ENCODE results near the gene SNTN.
"Not testable (repeated sequence)": the region's sequence is repeated elsewhere in the genome, so short reads cannot be mapped to it uniquely, and the experiment has no call there.

Gene SNTN

DNA sequence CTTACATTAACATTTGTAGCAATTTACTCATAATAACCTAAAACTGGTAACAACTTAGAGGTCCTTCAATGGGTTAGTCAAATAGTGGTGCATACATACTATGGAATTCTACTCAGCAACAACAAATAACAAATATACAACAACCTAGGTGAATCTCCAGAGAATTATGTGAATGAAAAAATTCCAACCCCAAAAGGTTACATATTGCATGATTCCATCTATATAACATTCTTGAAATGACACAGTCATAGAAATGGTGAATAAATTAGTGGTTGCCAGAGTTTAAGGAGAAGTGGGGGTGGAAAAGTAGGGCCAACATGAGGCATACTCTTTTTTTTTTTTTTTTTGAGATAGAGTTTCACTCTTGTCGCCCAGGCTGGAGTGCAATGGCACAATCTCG lies 12.7 kb upstream of the SNTN start:
- Histone ChIP-seq H3K4me3 (ENCODE audit: insufficient read depth, low read depth, low read length, poor library complexity, severe bottlenecking) (no peak overlapping the region), H3K36me3 (ENCODE audit: control insufficient read depth, insufficient read depth, low read length) (no peaks in the 10 kb centered on the region), H3K9me3 (ENCODE audit: control insufficient read depth, low read length) (no peaks in the 10 kb centered on the region), H3K27ac (ENCODE audit: insufficient read depth, low read length, poor library complexity, severe bottlenecking) (no peak overlapping the region), H3K4me1 (ENCODE audit: control insufficient read depth, insufficient read depth, low read length, poor library complexity, severe bottlenecking) (no peaks in the 10 kb centered on the region), H3K27me3 (replicated peaks; ENCODE audit: control insufficient read depth, insufficient read depth, low read length, poor library complexity, severe bottlenecking) (no peaks in the 10 kb centered on the region)
- DNase-seq, result no peak

- no peak for DNase-seq
- no peaks in the 10 kb centered on the region for H3K9me3 ChIP-seq (ENCODE audit: control insufficient read depth, low read length)
- no peaks in the 10 kb centered on the region for H3K36me3 ChIP-seq (ENCODE audit: control insufficient read depth, insufficient read depth, low read length)
- H3K4me3 ChIP-seq (ENCODE audit: insufficient read depth, low read depth, low read length, poor library complexity, severe bottlenecking), result no peak overlapping the region
- H3K4me1 ChIP-seq (ENCODE audit: control insufficient read depth, insufficient read depth, low read length, poor library complexity, severe bottlenecking), result no peaks in the 10 kb centered on the region
- H3K27me3 ChIP-seq (replicated peaks; ENCODE audit: control insufficient read depth, insufficient read depth, low read length, poor library complexity, severe bottlenecking), result no peaks in the 10 kb centered on the region
- H3K27ac ChIP-seq (ENCODE audit: insufficient read depth, low read length, poor library complexity, severe bottlenecking), result no peak overlapping the region
Measured at GRCh38 chr3:63642488-63642887, 10.0 kb upstream of the SNTN start.

DNA sequence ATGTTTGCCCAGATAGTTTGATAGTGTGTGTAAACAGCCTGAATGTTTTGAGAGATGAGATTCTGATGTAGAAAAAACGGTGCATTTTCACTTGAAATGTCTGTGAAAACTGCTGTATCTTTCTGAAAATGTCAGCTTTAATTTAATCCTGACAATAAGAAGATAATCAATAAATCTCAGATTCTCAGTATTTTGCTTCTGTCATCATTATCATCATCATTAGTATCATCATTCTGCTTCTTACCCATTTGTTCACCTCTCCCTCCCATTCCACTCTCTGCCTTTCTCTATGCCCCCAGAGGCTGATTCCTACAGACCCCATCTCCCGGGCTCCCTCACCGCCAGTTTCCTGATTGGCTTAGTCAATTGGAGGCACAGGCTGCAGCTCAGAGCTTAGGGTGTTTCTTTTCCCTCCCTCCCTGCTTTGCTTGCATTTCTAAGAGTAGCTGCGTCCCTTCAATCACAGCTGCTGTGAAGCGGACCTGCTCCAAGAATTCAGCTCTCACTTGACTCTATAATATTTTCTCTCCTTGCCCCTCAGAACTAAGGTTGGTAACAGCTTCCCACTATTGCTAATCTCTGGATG lies 8.2 kb upstream of the SNTN start:
- no peaks in the 10 kb centered on the region for H3K36me3 ChIP-seq (ENCODE audit: control insufficient read depth, insufficient read depth, low read length)
- no peaks in the 10 kb centered on the region for H3K4me1 ChIP-seq (ENCODE audit: control insufficient read depth, insufficient read depth, low read length, poor library complexity, severe bottlenecking)
- no peak for DNase-seq
- no peaks in the 10 kb centered on the region for H3K9me3 ChIP-seq (ENCODE audit: control insufficient read depth, low read length)
- no peaks in the 10 kb centered on the region for H3K27me3 ChIP-seq (replicated peaks; ENCODE audit: control insufficient read depth, insufficient read depth, low read length, poor library complexity, severe bottlenecking)
- H3K4me3 ChIP-seq (ENCODE audit: insufficient read depth, low read depth, low read length, poor library complexity, severe bottlenecking), result no peak overlapping the region
- no peak overlapping the region for H3K27ac ChIP-seq (ENCODE audit: insufficient read depth, low read length, poor library complexity, severe bottlenecking)

DNA sequence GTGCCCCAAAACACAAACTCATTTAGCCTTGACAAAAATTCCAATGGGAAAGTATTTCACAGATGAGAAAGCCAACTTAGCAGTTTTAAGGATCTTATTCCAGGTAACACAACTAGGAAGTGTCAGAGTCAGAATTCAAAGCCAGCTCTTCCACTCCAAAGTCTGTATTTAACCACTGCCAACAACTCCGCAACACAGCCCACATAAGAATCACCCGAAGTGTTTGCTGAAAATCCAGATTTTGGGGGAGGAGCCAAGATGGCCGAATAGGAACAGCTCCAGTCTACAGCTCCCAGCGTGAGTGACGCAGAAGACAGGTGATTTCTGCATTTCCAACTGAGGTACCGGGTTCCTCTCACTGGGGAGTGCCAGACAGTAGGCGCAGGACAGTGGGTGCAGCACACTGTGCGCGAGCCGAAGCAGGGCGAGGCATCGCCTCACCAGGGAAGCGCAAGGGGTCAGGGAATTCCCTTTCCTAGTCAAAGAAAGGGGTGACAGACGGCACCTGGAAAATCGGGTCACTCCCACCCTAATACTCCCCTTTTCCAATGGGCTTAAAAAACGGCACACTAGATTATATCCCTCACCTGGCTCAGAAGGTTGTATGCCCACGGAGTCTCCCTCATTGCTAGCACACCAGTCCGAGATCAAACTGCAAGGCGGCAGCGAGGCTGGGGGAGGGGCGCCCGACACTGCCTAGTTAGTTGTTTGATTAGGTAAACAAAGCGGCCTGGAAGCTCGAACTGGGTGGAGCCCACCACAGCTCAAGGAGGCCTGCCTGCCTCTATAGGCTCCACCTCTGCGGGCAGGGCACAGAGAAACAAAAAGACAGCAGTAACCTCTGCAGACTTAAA lies 7.3 kb upstream of the SNTN start:
- H3K4me3 ChIP-seq (ENCODE audit: insufficient read depth, low read depth, low read length, poor library complexity, severe bottlenecking); H3K27me3 ChIP-seq (replicated peaks; ENCODE audit: control insufficient read depth, insufficient read depth, low read length, poor library complexity, severe bottlenecking); DNase-seq; H3K27ac ChIP-seq (ENCODE audit: insufficient read depth, low read length, poor library complexity, severe bottlenecking); H3K4me1 ChIP-seq (ENCODE audit: control insufficient read depth, insufficient read depth, low read length, poor library complexity, severe bottlenecking); H3K36me3 ChIP-seq (ENCODE audit: control insufficient read depth, insufficient read depth, low read length); H3K9me3 ChIP-seq (ENCODE audit: control insufficient read depth, low read length): not testable (repeated sequence)

DNA sequence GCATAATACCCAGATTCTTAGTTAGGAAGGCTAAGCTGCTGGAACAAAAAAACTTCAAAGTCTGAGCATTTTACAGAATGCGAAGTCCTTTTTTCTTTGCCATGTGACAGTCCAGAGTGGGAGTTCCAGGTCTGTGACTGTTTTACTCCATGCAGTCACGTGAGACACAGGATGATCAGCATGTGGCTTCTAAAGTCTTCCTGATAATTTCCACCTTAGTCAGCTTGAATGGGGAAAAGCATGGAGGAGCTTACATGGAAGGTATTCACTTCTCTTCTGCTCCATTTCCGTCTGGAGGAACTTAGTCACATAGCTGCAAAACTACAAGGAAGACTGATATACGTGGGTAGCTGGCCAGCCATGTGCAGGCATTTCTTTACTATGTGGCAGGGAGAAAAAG lies 1.7 kb downstream of the SNTN start:
- H3K36me3 ChIP-seq (ENCODE audit: control insufficient read depth, insufficient read depth, low read length), result no peaks in the 10 kb centered on the region
- no peak for DNase-seq
- no peaks in the 10 kb centered on the region for H3K27me3 ChIP-seq (replicated peaks; ENCODE audit: control insufficient read depth, insufficient read depth, low read length, poor library complexity, severe bottlenecking)
- no peak overlapping the region for H3K27ac ChIP-seq (ENCODE audit: insufficient read depth, low read length, poor library complexity, severe bottlenecking)
- no peaks in the 10 kb centered on the region for H3K9me3 ChIP-seq (ENCODE audit: control insufficient read depth, low read length)
- no peaks in the 10 kb centered on the region for H3K4me1 ChIP-seq (ENCODE audit: control insufficient read depth, insufficient read depth, low read length, poor library complexity, severe bottlenecking)
- H3K4me3 ChIP-seq (ENCODE audit: insufficient read depth, low read depth, low read length, poor library complexity, severe bottlenecking), result no peak overlapping the region

DNA sequence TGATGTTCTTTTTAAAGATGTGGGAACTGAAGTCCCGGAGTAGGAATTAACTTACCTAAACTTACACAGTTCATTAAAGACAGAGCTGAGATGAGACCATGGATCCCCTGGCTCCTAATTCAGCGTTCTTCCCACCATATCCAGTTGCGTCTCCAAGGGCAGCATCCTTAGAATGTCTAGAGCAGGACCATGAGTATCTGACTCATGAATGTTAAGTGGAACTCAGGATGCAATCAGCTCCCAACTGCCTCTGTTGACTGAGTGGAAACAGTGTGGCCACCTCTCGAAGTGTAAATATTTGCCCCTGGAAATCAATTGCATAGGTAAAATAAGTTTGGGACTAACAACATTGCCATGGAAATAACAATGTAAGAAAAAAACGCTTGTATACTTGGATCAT lies 2.5 kb downstream of the SNTN start:
- H3K9me3 ChIP-seq (ENCODE audit: control insufficient read depth, low read length), result no peaks in the 10 kb centered on the region
- no peaks in the 10 kb centered on the region for H3K36me3 ChIP-seq (ENCODE audit: control insufficient read depth, insufficient read depth, low read length)
- no peaks in the 10 kb centered on the region for H3K27me3 ChIP-seq (replicated peaks; ENCODE audit: control insufficient read depth, insufficient read depth, low read length, poor library complexity, severe bottlenecking)
- H3K4me3 ChIP-seq (ENCODE audit: insufficient read depth, low read depth, low read length, poor library complexity, severe bottlenecking), result no peak overlapping the region
- no peak for DNase-seq
- H3K4me1 ChIP-seq (ENCODE audit: control insufficient read depth, insufficient read depth, low read length, poor library complexity, severe bottlenecking), result no peaks in the 10 kb centered on the region
- no peak overlapping the region for H3K27ac ChIP-seq (ENCODE audit: insufficient read depth, low read length, poor library complexity, severe bottlenecking)

- H3K27ac ChIP-seq (ENCODE audit: insufficient read depth, low read length, poor library complexity, severe bottlenecking), result no peak overlapping the region
- no peak for DNase-seq
Measured at GRCh38 chr3:63655519-63655918, 3.0 kb downstream of the SNTN start.

GRCh38 chr3:63656786-63657185 lies 4.3 kb downstream of the SNTN start:
- Histone ChIP-seq H3K4me1 (ENCODE audit: control insufficient read depth, insufficient read depth, low read length, poor library complexity, severe bottlenecking) (no peaks in the 10 kb centered on the region), H3K27ac (ENCODE audit: insufficient read depth, low read length, poor library complexity, severe bottlenecking) (no peak overlapping the region), H3K36me3 (ENCODE audit: control insufficient read depth, insufficient read depth, low read length) (no peaks in the 10 kb centered on the region), H3K4me3 (ENCODE audit: insufficient read depth, low read depth, low read length, poor library complexity, severe bottlenecking) (no peak overlapping the region), H3K9me3 (ENCODE audit: control insufficient read depth, low read length) (no peaks in the 10 kb centered on the region), H3K27me3 (replicated peaks; ENCODE audit: control insufficient read depth, insufficient read depth, low read length, poor library complexity, severe bottlenecking) (no peaks in the 10 kb centered on the region)
- no peak for DNase-seq

More at GRCh38 chr3:63655519-63655918, 3.0 kb downstream of the SNTN start:
- Histone ChIP-seq H3K9me3 (ENCODE audit: control insufficient read depth, low read length) (no peaks in the 10 kb centered on the region), H3K36me3 (ENCODE audit: control insufficient read depth, insufficient read depth, low read length) (no peaks in the 10 kb centered on the region), H3K4me3 (ENCODE audit: insufficient read depth, low read depth, low read length, poor library complexity, severe bottlenecking) (no peak overlapping the region), H3K27me3 (replicated peaks; ENCODE audit: control insufficient read depth, insufficient read depth, low read length, poor library complexity, severe bottlenecking) (no peaks in the 10 kb centered on the region), H3K4me1 (ENCODE audit: control insufficient read depth, insufficient read depth, low read length, poor library complexity, severe bottlenecking) (no peaks in the 10 kb centered on the region)

DNA sequence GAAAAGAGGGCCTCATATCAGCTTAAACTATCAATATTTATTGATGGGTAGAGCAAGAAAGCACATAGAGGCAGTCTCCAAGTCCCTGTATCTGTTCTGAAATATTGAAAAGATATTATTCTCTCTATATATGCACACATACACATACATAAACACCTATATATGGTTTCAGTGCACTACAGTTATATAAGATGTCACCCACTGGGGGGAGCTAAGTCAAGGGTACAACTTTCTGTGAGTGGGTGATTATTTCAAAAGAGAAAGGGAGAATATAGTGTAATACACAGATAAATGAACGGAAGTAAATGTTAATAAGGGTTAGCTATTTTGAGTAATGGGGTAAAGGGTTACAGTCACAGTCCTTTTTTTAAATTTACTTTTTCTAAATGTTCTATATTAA lies 8.8 kb downstream of the SNTN start:
- no peak for DNase-seq
- H3K4me3 ChIP-seq (ENCODE audit: insufficient read depth, low read depth, low read length, poor library complexity, severe bottlenecking), result no peak overlapping the region
- no peaks in the 10 kb centered on the region for H3K27me3 ChIP-seq (replicated peaks; ENCODE audit: control insufficient read depth, insufficient read depth, low read length, poor library complexity, severe bottlenecking)
- H3K27ac ChIP-seq (ENCODE audit: insufficient read depth, low read length, poor library complexity, severe bottlenecking), result no peak overlapping the region
- no peaks in the 10 kb centered on the region for H3K9me3 ChIP-seq (ENCODE audit: control insufficient read depth, low read length)
- no peaks in the 10 kb centered on the region for H3K4me1 ChIP-seq (ENCODE audit: control insufficient read depth, insufficient read depth, low read length, poor library complexity, severe bottlenecking)
- H3K36me3 ChIP-seq (ENCODE audit: control insufficient read depth, insufficient read depth, low read length), result no peaks in the 10 kb centered on the region

DNA sequence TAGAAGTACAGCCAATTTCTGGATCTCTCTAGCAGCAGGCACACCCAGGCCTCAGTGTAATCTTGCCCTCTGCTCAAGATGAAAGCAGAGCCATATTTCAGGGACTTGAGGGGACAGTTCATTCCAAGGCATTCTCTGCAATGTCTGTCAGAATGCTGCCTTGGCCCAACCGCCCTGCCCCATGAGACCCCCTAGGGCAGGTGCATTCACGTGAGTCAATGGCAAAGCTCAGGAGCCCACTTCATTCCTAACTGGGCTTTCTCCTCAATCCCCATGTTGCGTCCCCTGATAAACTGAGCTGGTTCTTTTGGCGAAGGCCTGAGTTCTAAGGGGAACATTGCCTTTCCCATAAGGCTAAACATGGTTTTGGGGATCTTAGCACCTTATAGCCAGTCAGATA lies 9.5 kb downstream of the SNTN start:
- Histone ChIP-seq H3K9me3 (ENCODE audit: control insufficient read depth, low read length) (no peaks in the 10 kb centered on the region), H3K4me3 (ENCODE audit: insufficient read depth, low read depth, low read length, poor library complexity, severe bottlenecking) (no peak overlapping the region), H3K27me3 (replicated peaks; ENCODE audit: control insufficient read depth, insufficient read depth, low read length, poor library complexity, severe bottlenecking) (no peaks in the 10 kb centered on the region), H3K36me3 (ENCODE audit: control insufficient read depth, insufficient read depth, low read length) (no peaks in the 10 kb centered on the region), H3K27ac (ENCODE audit: insufficient read depth, low read length, poor library complexity, severe bottlenecking) (no peak overlapping the region), H3K4me1 (ENCODE audit: control insufficient read depth, insufficient read depth, low read length, poor library complexity, severe bottlenecking) (no peaks in the 10 kb centered on the region)
- DNase-seq, result no peak

Data from effector memory CD4-positive, alpha-beta T cell (primary cell).